ENCODE data around the gene SRD5A2.

Gene SRD5A2

GRCh38 chr2:31580321-31581117 is at the start of gene SRD5A2:
Gene SRD5A2, minus strand, starts transcription at chr2:31580938. Its CDS starts 38 bp downstream, at chr2:31580900.
- DNase-seq (ENCODE audit: low spot score): no peak

- DNase-seq (ENCODE audit: low spot score): no peak
Measured at GRCh38 chr2:31606509-31606908, 25.8 kb upstream of the SRD5A2 start.

- no peak for DNase-seq (ENCODE audit: low spot score)
Measured at GRCh38 chr2:31598694-31599093, 18.0 kb upstream of the SRD5A2 start.

- DNase-seq (ENCODE audit: low spot score): no peak
Measured at GRCh38 chr2:31586230-31586629, 5.5 kb upstream of the SRD5A2 start.

- no peak for DNase-seq (ENCODE audit: low spot score)
Measured at GRCh38 chr2:31581124-31581795, 522 bp upstream of the SRD5A2 start.

- DNase-seq (ENCODE audit: low spot score): no peak
Measured at GRCh38 chr2:31579996-31580320, 780 bp downstream of the SRD5A2 start.

- no peak for DNase-seq (ENCODE audit: low spot score)
Measured at GRCh38 chr2:31578316-31578715, 2.4 kb downstream of the SRD5A2 start.

- no peak for DNase-seq (ENCODE audit: low spot score)
Measured at GRCh38 chr2:31577143-31577542, 3.6 kb downstream of the SRD5A2 start.

GRCh38 chr2:31568585-31569201 is 12.0 kb downstream of the SRD5A2 start:
- no peak for DNase-seq (ENCODE audit: low spot score)

- no peak for DNase-seq (ENCODE audit: low spot score)
Measured at GRCh38 chr2:31567679-31568078, 13.1 kb downstream of the SRD5A2 start.

GRCh38 chr2:31563273-31563839 is 17.4 kb downstream of the SRD5A2 start:
- no peak for DNase-seq (ENCODE audit: low spot score)

GRCh38 chr2:31561823-31562222 is 18.9 kb downstream of the SRD5A2 start:
- DNase-seq (ENCODE audit: low spot score): no peak

- DNase-seq (ENCODE audit: low spot score): peak; percentile 22
Measured at GRCh38 chr2:31558401-31559295, 22.1 kb downstream of the SRD5A2 start.

- no peak for DNase-seq (ENCODE audit: low spot score)
Measured at GRCh38 chr2:31556940-31557339, 23.8 kb downstream of the SRD5A2 start.

- DNase-seq (ENCODE audit: low spot score): no peak
Measured at GRCh38 chr2:31555967-31556706, 24.6 kb downstream of the SRD5A2 start.

- DNase-seq (ENCODE audit: low spot score): no peak
Measured at GRCh38 chr2:31553362-31553761, 27.4 kb downstream of the SRD5A2 start.

- DNase-seq (ENCODE audit: low spot score): no peak
Measured at GRCh38 chr2:31547485-31547884, 33.3 kb downstream of the SRD5A2 start.

- no peak for DNase-seq (ENCODE audit: low spot score)
Measured at GRCh38 chr2:31541853-31542252, 38.9 kb downstream of the SRD5A2 start.

GRCh38 chr2:31539505-31539904 is 41.2 kb downstream of the SRD5A2 start:
- no peak for DNase-seq (ENCODE audit: low spot score)

- no peak for DNase-seq (ENCODE audit: low spot score)
Measured at GRCh38 chr2:31535768-31536167, 45.0 kb downstream of the SRD5A2 start.

GRCh38 chr2:31534636-31535035 is 46.1 kb downstream of the SRD5A2 start:
- no peak for DNase-seq (ENCODE audit: low spot score)
